Anterior cingulate cortex (tissue), 58 donors: ENCODE results near the gene STAT6.
A peak's percentile ranks its signal among the peaks of the same experiment; 100 is the strongest.

Experiments
- DNase-seq, 58 donors: peaks; one replicate each; lab custom pipeline; 2025; lab: John Stamatoyannopoulos, UW

The STAT6 gene

GRCh38 chr12:57106021-57106708 is 5.0 kb downstream of the STAT6 start:
- peak in 1 of 58 donors; percentile 4 for DNase-seq

DNA sequence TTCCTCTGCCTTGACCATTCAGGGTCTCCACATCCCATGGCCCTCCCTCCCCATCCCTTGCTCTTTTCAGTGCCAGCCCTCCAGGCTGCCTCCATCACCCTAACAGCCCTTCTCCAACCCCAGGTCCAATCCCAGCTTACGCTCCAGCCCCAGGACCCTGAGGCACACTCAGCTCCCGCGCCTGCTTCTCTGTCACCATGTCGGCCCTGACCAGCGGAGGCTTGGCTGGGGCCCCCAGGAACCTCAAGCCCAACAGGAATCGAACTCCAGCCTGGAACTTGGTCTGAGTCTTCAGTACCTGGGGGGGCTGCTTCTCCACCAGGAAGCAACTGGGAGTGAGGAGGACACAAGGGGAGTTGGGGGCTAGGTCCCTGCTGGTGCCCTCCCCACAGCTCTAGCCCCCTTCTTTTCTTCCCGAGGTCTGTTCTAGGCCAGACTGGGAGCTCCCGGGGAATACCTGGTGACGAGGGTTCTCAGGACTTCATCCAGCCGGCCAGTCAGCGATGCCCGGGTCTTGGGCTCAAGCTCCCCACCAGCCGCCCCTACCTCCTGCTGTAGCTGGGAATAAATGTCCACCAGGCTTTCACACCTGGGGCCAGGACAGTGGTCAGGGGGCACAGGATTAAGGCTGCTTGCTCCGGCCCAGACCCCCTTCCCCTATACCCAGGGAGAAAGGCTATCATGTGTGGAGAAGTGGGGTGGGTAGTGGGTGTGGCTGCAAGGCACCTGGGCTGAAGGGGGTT is 6.0 kb downstream of the STAT6 start:
- DNase-seq: no peak

DNA sequence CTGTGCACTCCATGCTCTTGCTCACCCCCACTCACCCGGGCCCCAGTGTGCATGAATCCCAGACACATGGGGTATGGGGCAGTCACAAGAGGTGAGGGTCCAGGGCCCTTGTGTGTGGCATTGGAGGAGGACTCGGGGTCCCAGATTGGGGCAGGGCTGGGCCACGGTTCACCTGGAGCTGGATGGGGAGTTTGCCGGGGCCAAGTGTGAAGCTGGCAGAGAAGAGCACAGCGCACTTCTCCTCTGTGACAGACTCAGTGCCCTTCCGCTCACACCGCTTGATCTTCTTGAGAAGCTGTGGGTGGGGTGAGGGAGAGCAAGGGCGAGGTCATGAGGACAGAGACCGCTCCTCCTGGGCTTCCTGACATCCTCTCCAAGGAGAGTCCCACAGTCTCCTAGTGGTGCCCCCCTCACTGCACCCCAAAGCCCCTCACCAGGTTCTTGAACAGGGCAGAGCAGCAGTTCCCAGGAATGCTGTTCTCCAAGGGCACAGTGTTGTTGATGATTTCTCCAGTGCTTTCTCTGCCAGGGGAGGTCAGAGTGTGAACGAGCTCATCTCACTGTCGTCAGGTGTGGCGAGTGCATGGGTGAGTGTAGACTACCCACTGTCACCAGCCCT is 6.8 kb downstream of the STAT6 start:
- no peak for DNase-seq

GRCh38 chr12:57103856-57104255 is 7.3 kb downstream of the STAT6 start:
- DNase-seq: no peak

DNA sequence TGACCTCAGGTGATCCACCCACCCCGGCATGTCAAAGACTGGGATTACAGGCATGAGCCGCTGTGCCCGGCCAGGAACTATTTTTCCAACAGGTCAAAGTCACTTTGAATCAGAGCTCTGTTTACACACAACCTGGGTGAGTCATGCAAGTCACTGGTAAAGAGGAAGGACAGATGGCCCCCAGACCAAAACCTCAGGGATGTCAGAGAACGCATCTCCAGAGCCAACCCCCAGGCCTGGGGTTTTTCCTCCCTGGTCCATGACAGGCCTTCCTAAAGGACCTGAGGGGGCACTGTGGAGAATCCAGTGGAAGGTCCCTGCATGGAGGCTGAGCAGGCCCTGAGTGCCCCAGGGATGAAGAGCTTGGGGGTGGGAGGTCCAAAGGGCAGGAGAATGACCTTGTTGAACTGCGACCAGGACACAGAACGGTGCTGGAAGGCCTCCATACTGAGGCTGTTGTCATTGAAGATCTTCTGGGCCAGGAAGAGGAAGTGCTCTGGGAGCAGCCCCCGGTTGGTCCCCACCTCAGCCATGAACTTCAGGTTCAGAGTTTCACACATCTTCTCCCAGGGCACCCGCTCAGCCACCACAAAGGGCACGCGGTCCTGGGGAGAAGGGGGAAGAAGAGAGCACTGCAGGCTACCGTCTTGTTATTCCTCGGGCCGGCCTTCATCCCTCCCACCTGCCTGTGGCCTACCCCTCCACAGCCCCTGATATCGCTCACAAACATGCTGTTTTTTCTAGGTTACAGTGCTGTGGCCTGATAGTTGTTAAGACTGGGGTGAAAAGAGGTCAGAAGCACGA is 9.1 kb downstream of the STAT6 start:
- DNase-seq: no peak

DNA sequence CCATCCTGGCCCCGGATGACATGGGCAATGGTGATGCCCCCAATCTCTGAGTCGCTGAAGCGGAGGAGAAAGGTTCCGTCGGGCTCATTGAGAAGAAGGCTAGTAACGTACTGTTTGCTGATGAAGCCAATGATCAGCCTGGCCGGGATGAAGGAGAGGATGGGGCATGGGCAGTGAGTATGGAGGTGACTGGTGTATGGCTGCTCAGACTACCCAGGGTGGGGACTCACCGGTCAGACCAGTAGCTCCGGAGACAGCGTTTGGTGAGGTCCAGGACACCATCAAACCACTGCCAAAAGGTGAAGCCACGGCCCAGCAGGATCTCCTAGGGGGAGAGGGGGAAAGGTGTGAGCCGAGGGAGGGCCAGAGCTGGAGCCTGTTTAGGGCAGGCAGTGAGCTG is 11.4 kb downstream of the STAT6 start:
- no peak for DNase-seq

- no peak for DNase-seq
Measured at GRCh38 chr12:57099047-57099714, 12.0 kb downstream of the STAT6 start.

DNA sequence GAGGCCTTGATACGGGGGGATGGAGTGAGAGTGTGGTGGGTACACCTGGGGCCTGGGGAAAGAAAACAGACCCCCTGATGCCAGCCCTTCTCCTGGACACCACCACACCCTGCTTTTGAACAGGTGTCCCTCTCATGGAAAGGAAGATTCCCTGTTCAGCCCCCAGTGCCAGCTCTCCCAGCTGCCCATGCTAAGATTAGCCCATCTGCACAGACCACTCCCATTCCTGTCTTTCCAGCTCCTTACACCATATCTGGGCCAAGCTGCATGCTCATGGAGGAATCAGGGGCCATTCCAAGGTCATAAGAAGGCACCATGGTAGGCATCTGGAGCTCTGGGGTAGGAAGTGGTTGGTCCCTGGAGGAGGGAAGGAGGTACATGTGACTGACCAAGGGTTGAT is 12.6 kb downstream of the STAT6 start:
- no peak for DNase-seq

DNA sequence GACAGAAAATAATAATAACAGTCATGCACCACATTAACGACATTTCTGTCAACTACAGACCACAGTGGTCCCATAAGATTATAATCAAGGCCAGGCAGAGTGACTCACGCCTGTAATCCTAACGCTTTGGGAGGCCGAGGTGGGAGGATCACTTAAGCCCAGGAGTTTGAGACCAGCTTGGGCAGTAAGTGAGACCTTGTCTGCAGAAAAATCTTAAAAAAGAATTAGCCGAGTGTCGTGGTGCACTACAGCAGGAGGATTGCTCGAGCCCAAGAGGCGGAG is 13.7 kb downstream of the STAT6 start:
- no peak for DNase-seq

DNA sequence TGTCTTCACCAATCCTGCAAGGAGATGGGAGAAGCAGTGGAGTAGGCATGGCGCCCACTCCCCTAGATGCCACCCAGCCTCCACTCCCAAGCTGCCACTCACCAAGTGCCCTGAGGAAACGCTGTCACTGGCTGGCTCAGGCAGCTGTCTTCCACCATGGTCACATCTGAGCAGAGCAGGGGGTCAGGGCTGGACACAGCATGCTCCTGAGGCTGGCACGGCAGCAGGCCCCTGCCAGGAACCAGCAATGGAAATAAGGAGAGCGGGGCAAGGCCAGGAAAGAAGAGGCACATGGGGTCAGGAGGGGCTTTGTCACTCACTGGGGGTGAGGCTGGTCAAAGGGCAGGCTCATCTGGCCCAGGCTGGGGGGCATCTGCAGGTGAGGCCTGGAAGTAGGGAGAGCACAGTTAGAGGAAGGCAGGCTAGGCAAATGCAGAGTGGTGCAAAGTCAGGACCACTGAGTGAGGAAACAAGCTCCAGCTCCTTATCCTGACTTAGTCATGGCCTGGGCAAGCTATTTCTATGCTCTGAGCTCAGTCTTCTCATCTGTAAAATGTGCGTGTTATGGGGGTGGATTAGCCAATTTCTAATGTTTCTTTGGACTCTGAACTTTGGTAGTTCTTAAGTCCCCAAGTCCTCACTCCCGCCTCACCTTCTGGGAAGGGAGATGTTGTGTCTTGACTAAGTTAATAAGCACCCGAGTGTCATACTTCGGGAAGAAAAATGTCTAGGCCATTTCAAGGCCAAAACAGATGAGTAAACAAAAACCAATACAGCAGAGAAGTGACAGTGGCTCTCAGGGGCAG is 14.2 kb downstream of the STAT6 start:
- DNase-seq: peak in 1 of 58 donors; percentile 17

DNA sequence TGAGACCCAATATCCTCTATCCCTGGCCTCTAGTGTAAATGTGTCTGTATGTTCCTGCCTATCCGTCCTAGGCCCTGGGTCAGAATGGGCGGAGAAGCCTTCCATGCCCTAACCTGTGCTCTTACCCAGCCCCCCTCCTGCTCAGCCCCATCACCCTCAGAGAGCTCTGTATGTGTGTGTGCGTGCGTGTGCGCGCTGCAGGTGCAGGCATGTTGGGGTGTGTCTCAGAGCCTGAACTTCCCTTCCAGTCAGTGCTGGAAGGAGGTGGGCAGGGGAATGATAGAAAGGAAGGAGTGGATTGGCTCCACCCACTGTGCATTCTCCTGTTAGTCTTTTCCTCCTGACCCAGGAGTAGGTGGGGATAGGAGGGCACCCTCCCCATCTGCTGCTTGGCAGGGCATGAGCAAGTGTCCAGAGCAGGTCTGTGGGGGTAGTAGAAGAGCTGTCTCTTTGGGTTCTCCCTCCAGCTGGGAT is 15.0 kb downstream of the STAT6 start:
- peak in 2 of 58 donors; percentile 17 to 39 for DNase-seq

DNA sequence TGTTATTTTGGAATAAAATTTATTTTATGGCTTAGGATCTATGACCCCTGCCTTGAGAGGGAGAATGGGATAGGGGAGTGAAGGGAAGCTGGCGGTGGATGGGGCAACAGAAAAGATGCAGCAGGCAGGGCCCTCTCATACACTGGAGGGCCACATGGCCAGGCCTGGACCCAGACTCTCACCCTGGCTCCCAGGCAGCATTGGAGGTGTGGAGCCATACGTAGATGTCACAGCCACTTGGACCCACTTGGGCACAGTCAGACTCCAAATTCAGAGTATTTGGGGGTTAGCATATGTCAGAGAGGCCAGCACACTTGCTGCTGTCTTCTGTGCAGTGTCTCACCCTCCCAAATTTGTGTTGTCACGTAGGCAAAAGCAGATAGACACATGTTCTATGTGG is 15.7 kb downstream of the STAT6 start:
- no peak for DNase-seq

- DNase-seq: peak in 1 of 58 donors; percentile 54
Measured at GRCh38 chr12:57094208-57095160, 16.7 kb downstream of the STAT6 start.

- DNase-seq: peak in 45 of 58 donors; percentile 13 to 78 (median 41)
Measured at GRCh38 chr12:57093415-57094207, 17.6 kb downstream of the STAT6 start.

- DNase-seq: no peak
Measured at GRCh38 chr12:57092876-57093414, 18.2 kb downstream of the STAT6 start.

- DNase-seq: no peak
Measured at GRCh38 chr12:57092529-57092862, 18.7 kb downstream of the STAT6 start.
